Right lobe of liver (tissue), 6 donors: ENCODE measurements around the gene EIF4A3. TPM values are rescaled to one million over a fixed set of nuclear protein-coding genes. Genes with fewer than 3 reads are reported as not detected.

Experiments
- ATAC-seq, 4 donors: fragments of 200-7000 bp; cut with Tn5 transposase; one replicate each; pipeline ENCODE4 v1.9.1; 2020; ENCODE audit warnings: mild to moderate bottlenecking in 4 of 4, moderate library complexity in 4 of 4
- DNase-seq, 3 donors: peaks; one replicate each; pipeline ENCODE4 v3.0.0-alpha.2; 2020
- H3K27ac ChIP-seq, 3 donors: fragments of 200-600 bp; one replicate each; pipeline ENCODE4 v1.8.0; 2022
- H3K27me3 ChIP-seq, 2 donors: fragments of 200-600 bp; one replicate each; pipeline ENCODE4 v1.8.0; 2022
- H3K36me3 ChIP-seq, 4 donors: fragments of 200-600 bp; sonication (generic) in 1 of 4; one replicate each; pipeline versions ENCODE4 v1.5.1 to v1.8.0; 2017 to 2022; ENCODE audit warnings: control low read depth in 1 of 4
- H3K4me1 ChIP-seq, 4 donors: fragments of 200-600 bp; sonication (generic) in 1 of 4; one replicate each; pipeline versions ENCODE4 v1.5.1 to v1.8.0; 2017 to 2022; ENCODE audit warnings: control low read depth in 1 of 4
- H3K4me3 ChIP-seq, 3 donors: fragments of 200-600 bp; one replicate each; pipeline ENCODE4 v1.8.0; 2022
- H3K9me3 ChIP-seq, 4 donors: fragments of 200-600 bp; sonication (generic) in 1 of 4; one replicate each; pipeline versions ENCODE4 v1.5.1 to v1.8.0; 2017 to 2022; ENCODE audit warnings: control low read depth in 1 of 4
- POLR2A ChIP-seq: fragments of 450-650 bp; IDR thresholded peaks from one replicate; pipeline ENCODE4 v1.6.1; 2017; ENCODE audit warnings: antibody characterized with exemption, mild to moderate bottlenecking
- WGBS: methylation state at CpG from one replicate; pipeline ENCODE4 v1.1.6; 2018; ENCODE audit warnings: low coverage, low lambda C conversion rate; ENCODE audit not compliant: insufficient coverage; ENCODE audit errors: missing lambda C conversion rate; 5-methylcytosine and 5-hydroxymethylcytosine counted together
- intact Hi-C, 2 donors: fragments of 100-400 bp; cut with DNase I; formaldehyde crosslinking; loops; one replicate each; pipeline versions ENCODE4 v1.11.2 to v1.14.1; 2022
- total RNA-seq, 6 experiments: library from RNA; depleted of rRNA in 2 of 6; stranded (reverse); fragments of >200 nt in 2 of 6; fragmentation: NEBNext Ultra II Directional in 3 of 6; extraction: Animal tissue kit (Norgen Biotek cat#: 25700) in 3 of 6; gene quantifications; one replicate each; pipeline versions ENCODE4 v1.1.0 to v1.2.4, GENCODE V29; 2016 to 2023
- TF ChIP-seq, protein P1 (sequence below), 4 donors: fragments of 200-600 bp in 3 of 4; fragments of 450-650 bp in 1 of 4; IDR thresholded peaks; one replicate each; pipeline versions ENCODE4 v1.5.1 to v1.8.0; 2016 to 2022; ENCODE audit warnings: antibody characterized with exemption in 4 of 4, mild to moderate bottlenecking in 2 of 4
- donor health status: DM: no; HTN: yes; CAD: no.
- donor health status: DM: no; HTN: no; CAD: no.
- donor health status: DM: no; HTN: no; CAD: no.
- donor health status: DM: no; HTN: yes; CAD: no.
- donor health status: DM: no; HTN: yes; CAD: no.

Gene EIF4A3
- total RNA-seq, 6 experiments from 2014 or later: 21.6 to 41.7 (median 32.2) TPM

DNA sequence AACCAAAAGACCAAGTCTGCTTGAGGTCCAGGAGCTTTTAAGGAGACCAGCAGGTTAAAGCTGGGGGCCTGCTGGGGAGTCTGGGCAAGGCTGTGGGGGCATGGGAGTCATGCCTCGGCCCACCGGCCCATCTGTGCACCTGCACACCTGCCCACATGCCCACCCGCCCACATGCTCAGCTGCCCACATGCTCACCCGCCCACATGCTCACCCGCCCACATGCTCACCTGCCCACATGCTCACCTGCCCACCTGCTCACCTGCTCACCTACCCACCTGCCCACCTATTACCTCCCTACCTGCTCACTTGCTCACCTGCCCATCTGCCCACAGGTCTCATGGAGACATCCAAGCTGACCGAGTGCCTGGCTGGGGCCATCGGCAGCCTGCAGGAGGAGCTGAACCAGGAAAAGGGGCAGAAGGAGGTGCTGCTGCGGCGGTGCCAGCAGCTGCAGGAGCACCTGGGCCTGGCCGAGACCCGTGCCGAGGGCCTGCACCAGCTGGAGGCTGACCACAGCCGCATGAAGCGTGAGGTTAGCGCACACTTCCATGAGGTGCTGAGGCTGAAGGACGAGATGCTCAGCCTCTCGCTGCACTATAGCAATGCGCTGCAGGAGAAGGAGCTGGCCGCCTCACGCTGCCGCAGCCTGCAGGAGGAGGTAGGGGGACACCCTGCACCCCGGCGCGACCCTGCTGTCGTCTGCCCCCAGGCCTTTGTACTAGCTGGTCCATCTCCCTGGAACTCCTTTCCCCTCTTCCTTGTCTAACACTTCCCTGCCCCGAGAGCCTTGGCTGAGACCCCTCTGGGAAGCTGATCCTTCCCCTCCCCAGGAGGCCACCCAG lies 36.9 kb upstream of the EIF4A3 start:
- H3K27ac ChIP-seq: no peak overlapping the region
- no peaks in the 10 kb centered on the region for H3K4me1 ChIP-seq
- no peaks in the 10 kb centered on the region for H3K27me3 ChIP-seq
- 55% methylated on average over 5 of the region's 26 CpGs for WGBS
- no peaks in the 10 kb centered on the region for H3K9me3 ChIP-seq
- ATAC-seq (no peak), DNase-seq (no peak)
- H3K36me3 ChIP-seq: no peaks in the 10 kb centered on the region
- no peak for TF ChIP-seq POLR2A
- TF ChIP-seq, protein P1, sequence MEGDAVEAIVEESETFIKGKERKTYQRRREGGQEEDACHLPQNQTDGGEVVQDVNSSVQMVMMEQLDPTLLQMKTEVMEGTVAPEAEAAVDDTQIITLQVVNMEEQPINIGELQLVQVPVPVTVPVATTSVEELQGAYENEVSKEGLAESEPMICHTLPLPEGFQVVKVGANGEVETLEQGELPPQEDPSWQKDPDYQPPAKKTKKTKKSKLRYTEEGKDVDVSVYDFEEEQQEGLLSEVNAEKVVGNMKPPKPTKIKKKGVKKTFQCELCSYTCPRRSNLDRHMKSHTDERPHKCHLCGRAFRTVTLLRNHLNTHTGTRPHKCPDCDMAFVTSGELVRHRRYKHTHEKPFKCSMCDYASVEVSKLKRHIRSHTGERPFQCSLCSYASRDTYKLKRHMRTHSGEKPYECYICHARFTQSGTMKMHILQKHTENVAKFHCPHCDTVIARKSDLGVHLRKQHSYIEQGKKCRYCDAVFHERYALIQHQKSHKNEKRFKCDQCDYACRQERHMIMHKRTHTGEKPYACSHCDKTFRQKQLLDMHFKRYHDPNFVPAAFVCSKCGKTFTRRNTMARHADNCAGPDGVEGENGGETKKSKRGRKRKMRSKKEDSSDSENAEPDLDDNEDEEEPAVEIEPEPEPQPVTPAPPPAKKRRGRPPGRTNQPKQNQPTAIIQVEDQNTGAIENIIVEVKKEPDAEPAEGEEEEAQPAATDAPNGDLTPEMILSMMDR (IDR thresholded peaks at IDR 0.05): no peak
- intact Hi-C loops: no loop called here
- H3K4me3 ChIP-seq: no peak overlapping the region

DNA sequence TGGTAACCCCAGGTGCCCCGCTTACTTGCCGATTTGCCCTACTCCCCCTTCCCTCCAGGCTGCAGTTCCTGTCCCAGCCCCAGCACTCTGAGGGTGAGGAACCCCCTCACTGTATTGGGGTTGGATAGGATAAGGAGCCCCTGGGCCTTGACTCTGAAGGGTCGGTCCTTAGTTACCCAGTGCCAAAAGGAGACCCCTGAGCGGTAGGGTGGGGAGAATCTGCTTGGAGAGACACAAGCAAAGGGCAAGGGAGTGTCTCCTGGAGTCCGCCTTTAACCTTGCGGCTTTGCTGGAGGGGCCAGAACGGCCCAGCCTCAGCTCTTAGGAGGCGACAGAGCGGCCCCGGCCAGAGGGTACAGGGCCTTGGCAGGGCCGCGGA lies 35.9 kb upstream of the EIF4A3 start:
- no peak for ATAC-seq
- no peaks in the 10 kb centered on the region for H3K36me3 ChIP-seq
- no peak overlapping the region for H3K4me3 ChIP-seq
- DNase-seq: no peak
- TF ChIP-seq, protein P1 (IDR thresholded peaks at IDR 0.05): no peak
- TF ChIP-seq POLR2A: no peak
- intact Hi-C loops: no loop called here
- no peak overlapping the region for H3K27ac ChIP-seq
- no peaks in the 10 kb centered on the region for H3K4me1 ChIP-seq
- 87% methylated on average over 3 of the region's 12 CpGs for WGBS
- H3K9me3 ChIP-seq: no peaks in the 10 kb centered on the region
- no peaks in the 10 kb centered on the region for H3K27me3 ChIP-seq

DNA sequence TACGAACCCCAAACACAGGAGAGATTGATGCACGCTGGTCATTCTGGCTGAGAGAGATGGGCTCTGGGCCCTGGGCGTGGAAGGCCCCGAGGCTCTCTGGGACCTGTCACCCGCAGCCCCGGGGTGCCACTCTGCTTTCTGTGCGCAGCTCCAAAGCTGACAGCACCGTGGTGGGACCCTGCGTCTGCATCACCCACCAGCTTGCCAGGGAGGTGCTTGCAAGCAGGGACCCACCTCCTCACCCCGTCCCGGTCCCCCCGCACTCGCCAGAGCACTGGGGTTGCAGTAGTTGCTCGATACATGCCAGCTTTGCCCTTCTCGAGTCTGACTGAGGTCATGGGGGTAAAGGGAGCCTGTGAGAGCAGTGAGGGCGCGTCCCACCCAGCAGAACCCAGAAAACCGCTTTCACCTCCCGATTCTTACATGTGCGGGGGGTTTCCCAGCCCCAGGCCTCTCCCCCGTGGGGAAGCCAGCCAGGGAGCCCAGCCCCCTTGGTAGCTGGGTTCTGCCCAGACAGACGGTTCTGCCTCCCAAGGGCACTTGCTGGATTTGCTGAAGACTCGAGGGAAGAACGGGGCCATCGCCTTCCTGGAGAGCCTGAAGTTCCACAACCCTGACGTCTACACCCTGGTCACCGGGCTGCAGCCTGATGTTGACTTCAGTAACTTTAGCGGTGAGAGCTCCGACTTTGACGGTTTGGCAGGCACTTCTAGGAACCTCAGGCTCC lies 35.4 kb upstream of the EIF4A3 start:
- Histone ChIP-seq H3K4me3 (no peak overlapping the region), H3K36me3 (no peaks in the 10 kb centered on the region), H3K9me3 (no peaks in the 10 kb centered on the region), H3K4me1 (no peaks in the 10 kb centered on the region), H3K27ac (no peak overlapping the region), H3K27me3 (no peaks in the 10 kb centered on the region)
- WGBS: 100% methylated on average over 1 of the region's 30 CpGs
- intact Hi-C loops: no loop called here
- DNase-seq (no peak), ATAC-seq (no peak)
- no peak for TF ChIP-seq POLR2A

DNA sequence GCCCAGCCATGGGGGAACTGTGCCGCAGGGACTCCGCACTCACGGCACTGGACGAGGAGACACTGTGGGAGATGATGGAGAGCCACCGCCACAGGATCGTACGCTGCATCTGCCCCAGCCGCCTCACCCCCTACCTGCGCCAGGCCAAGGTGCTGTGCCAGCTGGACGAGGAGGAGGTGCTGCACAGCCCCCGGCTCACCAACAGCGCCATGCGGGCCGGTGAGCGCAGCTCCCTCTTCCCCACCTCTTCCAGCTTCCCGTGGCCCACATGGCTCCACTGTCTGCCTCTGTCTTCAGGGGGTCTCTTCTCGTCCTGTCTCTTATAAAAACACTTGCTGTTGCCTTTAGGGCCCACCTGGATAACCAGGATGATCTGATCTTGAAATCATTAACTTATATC lies 34.5 kb upstream of the EIF4A3 start:
- Histone ChIP-seq H3K9me3 (no peaks in the 10 kb centered on the region), H3K36me3 (no peaks in the 10 kb centered on the region), H3K27ac (no peak overlapping the region), H3K4me3 (no peak overlapping the region), H3K4me1 (no peaks in the 10 kb centered on the region), H3K27me3 (no peaks in the 10 kb centered on the region)
- 53% methylated on average over 2 of the region's 17 CpGs for WGBS
- intact Hi-C loops: no loop called here
- no peak for ATAC-seq
- TF ChIP-seq, protein P1 (IDR thresholded peaks at IDR 0.05): no peak
- TF ChIP-seq POLR2A: no peak
- DNase-seq: no peak

DNA sequence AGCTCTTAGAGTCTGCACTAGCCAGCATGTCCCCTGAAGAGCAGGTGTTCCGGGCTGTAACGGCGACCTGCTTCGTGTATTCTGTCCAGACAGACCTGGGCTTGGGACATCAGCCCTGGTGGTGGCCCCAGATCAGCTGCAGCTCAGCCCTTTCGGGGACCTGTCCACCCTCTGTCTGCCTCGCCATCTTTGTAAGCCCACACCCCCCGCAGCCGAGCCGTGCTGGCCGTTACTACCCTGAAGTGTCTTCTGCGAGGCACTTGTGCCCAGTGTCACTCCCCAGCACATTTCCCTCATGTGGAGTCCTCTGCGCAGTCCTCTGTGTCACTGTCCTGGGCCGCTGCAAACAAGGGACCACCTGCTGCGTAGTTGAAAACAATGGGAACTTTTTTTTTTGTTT lies 33.3 kb upstream of the EIF4A3 start:
- DNase-seq (no peak), ATAC-seq (no peak)
- H3K4me1 ChIP-seq: no peaks in the 10 kb centered on the region
- intact Hi-C loops: no loop called here
- no peak overlapping the region for H3K4me3 ChIP-seq
- no peaks in the 10 kb centered on the region for H3K36me3 ChIP-seq
- no peak overlapping the region for H3K27ac ChIP-seq
- no peaks in the 10 kb centered on the region for H3K27me3 ChIP-seq
- no peaks in the 10 kb centered on the region for H3K9me3 ChIP-seq
- WGBS: 74% methylated on average over 7 of the region's 14 CpGs
- no peak for TF ChIP-seq POLR2A
- TF ChIP-seq, protein P1 (IDR thresholded peaks at IDR 0.05): no peak
